Right lobe of liver (tissue), 4 donors: ENCODE measurements around the gene MIPEP.
"Not testable (repeated sequence)": the region's sequence is repeated elsewhere in the genome, so short reads cannot be mapped to it uniquely, and the experiment has no call there.

Experiments
- CTCF ChIP-seq, 4 donors: fragments of 200-600 bp in 3 of 4; fragments of 450-650 bp in 1 of 4; IDR thresholded peaks; one replicate each; pipeline versions ENCODE4 v1.5.1 to v1.8.0; 2016 to 2022; ENCODE audit warnings: antibody characterized with exemption in 4 of 4, mild to moderate bottlenecking in 2 of 4
- POLR2A ChIP-seq: fragments of 450-650 bp; IDR thresholded peaks from one replicate; pipeline ENCODE4 v1.6.1; 2017; ENCODE audit warnings: antibody characterized with exemption, mild to moderate bottlenecking
- donor health status: DM: no; HTN: no; CAD: no.
- donor health status: DM: no; HTN: no; CAD: no.
- donor health status: DM: no; HTN: yes; CAD: no.

- not testable (repeated sequence) for TF ChIP-seq POLR2A; CTCF (IDR thresholded peaks at IDR 0.05)
These were observed 5.5 kb upstream of the MIPEP start for GRCh38 chr13:23894746-23895145.
